ENCODE data around the gene COLEC11. TPM values are rescaled to one million over a fixed set of nuclear protein-coding genes. Genes with fewer than 3 reads are reported as not detected.

COLEC11 gene
- total and polyA plus RNA-seq, 2 of the 13 experiments (the other 11 are each of a cell fraction or from before 2014, with no cell fraction given) = 1.5 to 3.0 TPM

GRCh38 chr2:3656762-3657721 lies 62.1 kb downstream of the COLEC11 start (continued):
- no peak for TF ChIP-seq ZNF775 (CRISPR knock-in tag; IDR thresholded peaks at IDR 0.05; ENCODE audit: borderline replicate concordance)
- TF ChIP-seq ZNF746 (CRISPR knock-in tag; IDR thresholded peaks at IDR 0.05) = no peak
- no peak for TF ChIP-seq RELA (CRISPR knock-in tag; IDR thresholded peaks at IDR 0.05)
- TF ChIP-seq THAP8 (CRISPR knock-in tag; IDR thresholded peaks at IDR 0.05; ENCODE audit: borderline replicate concordance) = no peak
- TF ChIP-seq ZBTB43 (CRISPR knock-in tag; conservative IDR thresholded peaks at IDR 0.05) = no peak
- no peak for TF ChIP-seq ZBTB21 (CRISPR knock-in tag; IDR thresholded peaks at IDR 0.05)
- peak; percentile 83 for TF ChIP-seq FOXA3 (CRISPR knock-in tag; IDR thresholded peaks at IDR 0.05)
- TF ChIP-seq ZSCAN20 (CRISPR knock-in tag; IDR thresholded peaks at IDR 0.05; ENCODE audit: borderline replicate concordance) = no peak
- TF ChIP-seq ZNF737 (CRISPR knock-in tag; IDR thresholded peaks at IDR 0.05; ENCODE audit: borderline replicate concordance) = no peak
- no peak for TF ChIP-seq NR3C1 (CRISPR knock-in tag; IDR thresholded peaks at IDR 0.05)
- TF ChIP-seq ZBTB8A (CRISPR knock-in tag; IDR thresholded peaks at IDR 0.05; ENCODE audit: borderline replicate concordance, low read depth) = no peak
- no peak for TF ChIP-seq REST (IDR thresholded peaks at IDR 0.05; ENCODE audit: borderline replicate concordance in 1 of 2, low read depth in 1 of 2, low read length in 2 of 2)
- TF ChIP-seq TRAFD1 (CRISPR knock-in tag; IDR thresholded peaks at IDR 0.05; ENCODE audit: borderline replicate concordance) = no peak
- no peak for TF ChIP-seq ZNF652 (CRISPR knock-in tag; IDR thresholded peaks at IDR 0.05; ENCODE audit: borderline replicate concordance, low read depth)
- TF ChIP-seq ZFP62 (CRISPR knock-in tag; IDR thresholded peaks at IDR 0.05) = no peak
- TF ChIP-seq MAFF (IDR thresholded peaks at IDR 0.05; ENCODE audit: low read depth, low read length) = no peak
- peak; percentile 52 for TF ChIP-seq ESRRA (CRISPR knock-in tag; IDR thresholded peaks at IDR 0.05; ENCODE audit: low read depth)
- TF ChIP-seq IRX3 (CRISPR knock-in tag; IDR thresholded peaks at IDR 0.05; ENCODE audit: borderline replicate concordance, low read depth) = no peak
- TF ChIP-seq ZKSCAN1 (IDR thresholded peaks at IDR 0.05; ENCODE audit: low read length) = no peak
- no peak for TF ChIP-seq ATF3 (CRISPR knock-in tag; IDR thresholded peaks at IDR 0.05)
- no peak for TF ChIP-seq ZNF576 (CRISPR knock-in tag; IDR thresholded peaks at IDR 0.05)
